GM19099 (cell line): Measurements from ENCODE around the gene EPS8L2.

Experiments used
- POLR2A ChIP-seq: IDR thresholded peaks from 3 replicates; pipeline ENCODE4 v1.6.1; 2011; ENCODE audit warnings: low read depth; ENCODE audit not compliant: insufficient read length; ENCODE audit errors: extremely low read depth

EPS8L2 gene

GRCh38 chr11:707817-708420 is 1.9 kb downstream of the EPS8L2 start:
- no peak for TF ChIP-seq POLR2A

- no peak for TF ChIP-seq POLR2A
These were observed 2.5 kb downstream of the EPS8L2 start for GRCh38 chr11:708511-708910.

GRCh38 chr11:709109-709997 is 3.3 kb downstream of the EPS8L2 start:
- TF ChIP-seq POLR2A = no peak

- TF ChIP-seq POLR2A = no peak
These were observed 8.4 kb downstream of the EPS8L2 start for GRCh38 chr11:714436-714835.

GRCh38 chr11:719214-720016 is 13.4 kb downstream of the EPS8L2 start:
- TF ChIP-seq POLR2A = no peak

GRCh38 chr11:720017-720641 is 14.1 kb downstream of the EPS8L2 start:
- no peak for TF ChIP-seq POLR2A

GRCh38 chr11:720642-721246 is 14.7 kb downstream of the EPS8L2 start:
- no peak for TF ChIP-seq POLR2A

GRCh38 chr11:721247-721740 is 15.3 kb downstream of the EPS8L2 start:
- no peak for TF ChIP-seq POLR2A

- TF ChIP-seq POLR2A = no peak
These were observed 15.8 kb downstream of the EPS8L2 start for GRCh38 chr11:721741-722345.

- no peak for TF ChIP-seq POLR2A
These were observed 16.3 kb downstream of the EPS8L2 start for GRCh38 chr11:722346-722811.

- no peak for TF ChIP-seq POLR2A
These were observed 17.3 kb downstream of the EPS8L2 start for GRCh38 chr11:723120-723883.

- TF ChIP-seq POLR2A = no peak
These were observed 18.2 kb downstream of the EPS8L2 start for GRCh38 chr11:724049-724777.
